ENCODE measurements around the gene CHPF2.

GRCh38 chr7:151232917-151233701 lies 826 bp downstream of the CHPF2 start:
- no peak for TF ChIP-seq CTCF (optimal IDR thresholded peaks at IDR 0.05 in 1 of 3, IDR thresholded peaks at IDR 0.05 in 1 of 3, conservative IDR thresholded peaks at IDR 0.05 in 1 of 3; ENCODE audit: extremely low read depth in 1 of 3, insufficient read depth in 2 of 3, low read length in 3 of 3)
- no peak for TF ChIP-seq EZH2 (IDR thresholded peaks at IDR 0.05; ENCODE audit: low read length)
